Activated naive CD8-positive, alpha-beta T cell treated with anti-CD3 and anti-CD28 coated beads, Interleukin-2, amount 50 U/mL, for 16 hours (primary cell): ENCODE measurements around the gene GNPDA1.

Experiments used
- DNase-seq: peaks from one replicate; pipeline ENCODE4 v3.0.0-alpha.2; 2020; ENCODE audit warnings: low read depth, low spot score

The GNPDA1 gene

DNA sequence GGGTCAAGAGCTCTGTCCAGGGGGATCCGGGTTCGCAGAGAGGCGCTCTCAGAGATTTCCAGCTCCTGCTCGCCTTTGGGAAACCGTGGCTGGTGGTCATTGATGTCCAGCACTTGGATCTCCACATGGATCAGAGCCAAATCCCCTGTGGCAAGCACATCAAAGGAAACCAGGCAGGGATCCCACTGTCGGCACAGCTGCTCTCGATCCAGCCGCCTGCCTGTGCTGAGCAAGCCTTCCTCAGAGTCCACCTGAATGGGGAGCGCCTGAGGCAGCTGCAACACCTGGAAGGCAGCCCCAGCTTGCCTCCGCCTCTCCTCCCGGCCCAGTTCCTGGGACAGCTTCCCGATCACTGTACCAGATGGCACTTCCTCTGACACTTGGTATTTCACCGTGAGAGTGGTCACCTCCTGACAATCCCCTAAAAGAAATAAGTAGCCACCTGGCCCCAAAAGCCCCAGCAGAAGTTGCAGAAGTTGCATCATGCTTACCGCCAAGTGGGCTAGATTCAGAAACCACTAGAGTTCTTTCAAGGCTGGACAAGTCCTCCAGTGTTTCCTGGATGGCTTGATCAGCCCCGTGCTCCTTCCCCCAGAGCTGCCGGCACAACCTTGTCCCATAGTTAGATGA, 55.3 kb downstream of the GNPDA1 start:
- DNase-seq: no peak

DNA sequence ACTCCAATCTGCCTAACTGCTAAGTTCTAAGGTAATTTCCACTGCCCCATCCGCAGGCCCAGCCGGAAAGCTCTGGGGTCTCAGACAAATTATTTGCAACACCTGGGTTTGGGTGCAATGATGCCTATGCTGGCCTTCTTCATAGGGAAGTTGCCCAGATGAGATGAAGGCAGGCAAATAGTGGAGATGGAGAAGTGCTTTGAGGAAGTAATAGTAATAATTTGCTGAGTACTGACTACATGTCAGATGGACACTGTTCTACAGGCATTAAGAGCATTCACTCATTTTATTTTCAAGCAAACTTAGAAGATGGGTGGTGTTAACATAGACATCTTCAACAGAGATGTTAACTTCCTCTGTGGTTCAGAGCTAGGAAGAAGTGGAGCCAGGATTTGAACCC, 58.6 kb downstream of the GNPDA1 start:
- no peak for DNase-seq

DNA sequence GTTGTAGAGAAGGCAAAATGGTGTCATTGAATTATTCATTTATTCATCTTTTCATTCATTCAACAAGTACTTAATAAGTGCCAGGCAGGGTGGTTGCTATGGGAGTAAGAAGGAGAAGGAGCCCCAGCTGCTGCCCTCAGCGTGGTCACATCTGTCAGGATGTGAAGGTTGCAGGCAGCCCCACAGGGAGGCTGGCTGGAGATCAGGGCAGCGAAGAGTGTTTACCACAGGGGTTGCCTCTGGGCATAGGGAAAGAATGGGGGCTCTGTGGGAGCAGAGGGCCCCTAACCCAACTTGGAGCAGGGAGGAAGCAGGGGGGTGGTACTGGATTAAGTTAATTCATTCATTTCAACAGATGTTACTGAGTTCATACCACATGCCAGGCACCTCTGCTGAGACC, 60.8 kb downstream of the GNPDA1 start:
- DNase-seq: no peak

DNA sequence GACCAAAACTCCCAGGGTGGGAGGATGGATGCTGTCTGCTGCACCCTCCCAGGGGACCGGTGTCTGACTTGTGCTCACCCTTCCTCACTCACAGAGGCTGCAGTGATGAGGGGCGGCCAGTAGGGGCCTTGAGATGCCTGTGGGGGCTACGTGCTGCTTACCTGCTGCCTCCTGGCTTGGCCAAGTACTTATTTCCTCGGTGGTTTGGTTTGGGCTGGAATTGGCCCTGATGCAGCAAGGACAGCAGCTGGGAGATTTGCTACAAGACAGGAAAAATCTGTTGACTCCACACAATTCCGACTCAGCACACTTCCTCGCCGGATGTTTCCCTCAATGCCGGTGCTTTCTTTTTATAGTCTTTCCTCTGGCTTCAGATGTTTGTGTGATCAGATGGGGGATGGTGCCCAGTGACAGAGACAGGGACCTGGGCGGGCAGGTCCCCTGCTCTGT, 61.5 kb downstream of the GNPDA1 start:
- no peak for DNase-seq
